HEK293 (cell line): ENCODE measurements around the gene ALG8.

ENCODE experiments used
- CTCF ChIA-PET: fragments of 350-600 bp; formaldehyde crosslinking; extraction: SDS; loops from one replicate; lab custom pipeline; 2021; ENCODE audit warnings: antibody characterized with exemption; lab: Yijun Ruan, JAX
- POLR2A ChIA-PET: fragments of 300-600 bp; formaldehyde crosslinking; extraction: SDS; loops from one replicate; lab custom pipeline; 2020; ENCODE audit warnings: antibody characterized with exemption, inconsistent platforms; lab: Yijun Ruan, JAX
- H3K27ac ChIP-seq: fragments of 200-500 bp; sonication (Bioruptor generic); 2 replicates; pipeline ENCODE4 v1.5.1; 2014; ENCODE audit warnings: low read depth, low read length, control low read depth, inconsistent platforms; ENCODE audit errors: extremely low read depth
- H3K36me3 ChIP-seq, 2 experiments: fragments of 200-500 bp in 1 of 2; sonication (Bioruptor generic) in 1 of 2; 1 replicate in 1 of 2; 2 replicates in 1 of 2; pipeline ENCODE4 v1.5.1; 2014 to 2017; ENCODE audit warnings: inconsistent platforms in 2 of 2, low read length in 2 of 2; ENCODE audit not compliant: control insufficient read depth in 2 of 2, insufficient read depth in 1 of 2
- H3K4me1 ChIP-seq: fragments of 200-500 bp; sonication (Bioruptor generic); 2 replicates; pipeline ENCODE4 v1.5.1; 2014; ENCODE audit warnings: mild to moderate bottlenecking, low read length, inconsistent platforms; ENCODE audit not compliant: control insufficient read depth, insufficient read depth
- H3K4me3 ChIP-seq: 2 replicates; pipeline ENCODE4 v1.5.1; 2011; ENCODE audit warnings: low read depth, mild to moderate bottlenecking, control low read depth, low read length, moderate library complexity
- H3K9me3 ChIP-seq: fragments of 200-500 bp; sonication (Bioruptor generic); 2 replicates; pipeline ENCODE4 v1.5.1; 2014; ENCODE audit warnings: low read depth, low read length, inconsistent platforms; ENCODE audit not compliant: control insufficient read depth, insufficient read depth
- ZNF292 ChIP-seq: fragments of 450-650 bp; formaldehyde crosslinking; IDR thresholded peaks from 2 replicates; pipeline ENCODE4 v1.5.1; 2016; ENCODE audit warnings: low read depth, missing biosample characterization, missing genetic modification characterization, borderline replicate concordance
- ZNF335 ChIP-seq: fragments of 450-650 bp; formaldehyde crosslinking; conservative IDR thresholded peaks from 2 replicates; pipeline ENCODE4 v1.5.1; 2016; ENCODE audit warnings: missing biosample characterization, missing genetic modification characterization
- ZNF518A ChIP-seq: fragments of 450-650 bp; formaldehyde crosslinking; conservative IDR thresholded peaks from 2 replicates; pipeline ENCODE4 v1.5.1; 2016; ENCODE audit warnings: low read depth, missing biosample characterization, missing genetic modification characterization
- ZNF624 ChIP-seq: fragments of 450-650 bp; formaldehyde crosslinking; IDR thresholded peaks from 2 replicates; pipeline ENCODE4 v1.5.1; 2017; ENCODE audit warnings: missing biosample characterization, missing genetic modification characterization
- ZNF692 ChIP-seq: fragments of 450-650 bp; formaldehyde crosslinking; IDR thresholded peaks from 2 replicates; pipeline ENCODE4 v1.5.1; 2016; ENCODE audit warnings: missing biosample characterization, missing genetic modification characterization
- ZNF747 ChIP-seq: fragments of 450-650 bp; formaldehyde crosslinking; IDR thresholded peaks from 2 replicates; pipeline ENCODE4 v1.5.1; 2016; ENCODE audit warnings: missing biosample characterization, missing genetic modification characterization

The ALG8 gene

GRCh38 chr11:78050964-78051831 is 88.2 kb downstream of the ALG8 start:
- no peaks in the 10 kb centered on the region for H3K4me1 ChIP-seq
- POLR2A ChIA-PET: interaction anchor here (0.6 kb wide), 1 partner anchor 88 kb away, joined by 5 read pairs; the partner anchor contains the start of gene ALG8
- H3K36me3 ChIP-seq: no peaks in the 10 kb centered on the region
- no peaks in the 10 kb centered on the region for H3K9me3 ChIP-seq
- no peak overlapping the region for H3K27ac ChIP-seq
- CTCF ChIA-PET: interaction anchor here (0.6 to 0.9 kb wide), 2 partner anchors 8 to 232 kb away, joined by 3 read pairs; no protein-coding TSS in a partner anchor
- no peak overlapping the region for H3K4me3 ChIP-seq
- TF ChIP-seq ZNF747 (tag by site-specific recombination): no peak
- no peak for TF ChIP-seq ZNF518A (tag by site-specific recombination)
- TF ChIP-seq ZNF292 (tag by site-specific recombination): no peak
- TF ChIP-seq ZNF624 (tag by site-specific recombination): no peak
- peak; percentile 28; the same call in 1 of the 2 replicates for TF ChIP-seq ZNF335 (tag by site-specific recombination)
- TF ChIP-seq ZNF692: peak; percentile 68; the same call in 1 of the 2 replicates
